ENCODE data around the gene SUPT16H.

SUPT16H gene

GRCh38 chr14:21385188-21385904, 1.5 kb upstream of the SUPT16H start:
- H3K27ac ChIP-seq (ENCODE audit: low read depth, low read length), result peak overlapping the region; percentile 89
- no peak for TF ChIP-seq CTCF (IDR thresholded peaks at IDR 0.05; ENCODE audit: insufficient read depth, low read length, poor library complexity, severe bottlenecking)
- TF ChIP-seq EZH2phosphoT487 (conservative IDR thresholded peaks at IDR 0.05; ENCODE audit: low read length), result no peak
- H3K36me3 ChIP-seq (ENCODE audit: low read length), result peaks cover 21% of the 10 kb centered on the region; the same call in 1 of the 2 replicates
- H3K9me2 ChIP-seq (replicated peaks; ENCODE audit: insufficient read depth, low read length), result no peaks in the 10 kb centered on the region
- no peaks in the 10 kb centered on the region for H3K9me3 ChIP-seq (ENCODE audit: insufficient read depth, low read length)
- H2AFZ ChIP-seq (ENCODE audit: low read depth, low read length, severe bottlenecking), result no peak overlapping the region
- H3K79me2 ChIP-seq (ENCODE audit: insufficient read depth, low read length), result peaks cover 35% of the 10 kb centered on the region
- H3K4me2 ChIP-seq (ENCODE audit: low read depth, low read length, poor library complexity, severe bottlenecking), result peak overlapping the region; percentile 94
- peak overlapping the region; percentile 89 for H3K9ac ChIP-seq (ENCODE audit: low read length)
- H3F3A ChIP-seq (ENCODE audit: insufficient read depth), result peaks cover 37% of the 10 kb centered on the region
- no peaks in the 10 kb centered on the region for H3K27me3 ChIP-seq (ENCODE audit: low read length)
- H3K4me3 ChIP-seq (ENCODE audit: insufficient read depth, low read length, poor library complexity, severe bottlenecking), result peak overlapping the region; percentile 85
- peaks cover 3% of the 10 kb centered on the region for H4K20me1 ChIP-seq (ENCODE audit: low read depth, low read length)

GRCh38 chr14:21384494-21384851, 654 bp upstream of the SUPT16H start:
- Histone ChIP-seq H3K79me2 (ENCODE audit: insufficient read depth, low read length) (peaks cover 44% of the 10 kb centered on the region), H3K36me3 (ENCODE audit: low read length) (peaks cover 15% of the 10 kb centered on the region; the same call in 1 of the 2 replicates)

GRCh38 chr14:21382886-21383847, 652 bp downstream of the SUPT16H start:
- Histone ChIP-seq H2AFZ (ENCODE audit: low read depth, low read length, severe bottlenecking) (peak overlapping the region; percentile 87), H3K9me3 (ENCODE audit: insufficient read depth, low read length) (no peaks in the 10 kb centered on the region), H3K4me2 (ENCODE audit: low read depth, low read length, poor library complexity, severe bottlenecking) (peak overlapping the region; percentile 94), H3K9ac (ENCODE audit: low read length) (peak overlapping the region; percentile 89), H3K4me3 (ENCODE audit: insufficient read depth, low read length, poor library complexity, severe bottlenecking) (peak overlapping the region; percentile 85), H3F3A (ENCODE audit: insufficient read depth) (peaks cover 36% of the 10 kb centered on the region), H3K79me2 (ENCODE audit: insufficient read depth, low read length) (peaks cover 57% of the 10 kb centered on the region), H3K27me3 (ENCODE audit: low read length) (no peaks in the 10 kb centered on the region), H3K36me3 (ENCODE audit: low read length) (peaks cover 18% of the 10 kb centered on the region; the same call in 1 of the 2 replicates), H3K27ac (ENCODE audit: low read depth, low read length) (peak overlapping the region; percentile 89), H4K20me1 (ENCODE audit: low read depth, low read length) (peaks cover 10% of the 10 kb centered on the region), H3K9me2 (replicated peaks; ENCODE audit: insufficient read depth, low read length) (no peaks in the 10 kb centered on the region)
- TF ChIP-seq CTCF (IDR thresholded peaks at IDR 0.05; ENCODE audit: insufficient read depth, low read length, poor library complexity, severe bottlenecking) (no peak), EZH2phosphoT487 (conservative IDR thresholded peaks at IDR 0.05; ENCODE audit: low read length) (no peak)

More at GRCh38 chr14:21384494-21384851, 654 bp upstream of the SUPT16H start:
- no peaks in the 10 kb centered on the region for H3K9me3 ChIP-seq (ENCODE audit: insufficient read depth, low read length)
- H3K27me3 ChIP-seq (ENCODE audit: low read length), result no peaks in the 10 kb centered on the region
- peak overlapping the region; percentile 94 for H3K4me2 ChIP-seq (ENCODE audit: low read depth, low read length, poor library complexity, severe bottlenecking)
- H3K9me2 ChIP-seq (replicated peaks; ENCODE audit: insufficient read depth, low read length), result no peaks in the 10 kb centered on the region
- H3K4me3 ChIP-seq (ENCODE audit: insufficient read depth, low read length, poor library complexity, severe bottlenecking), result peak overlapping the region; percentile 85
- peaks cover 34% of the 10 kb centered on the region for H3F3A ChIP-seq (ENCODE audit: insufficient read depth)
- peak overlapping the region; percentile 89 for H3K27ac ChIP-seq (ENCODE audit: low read depth, low read length)
- no peak for TF ChIP-seq EZH2phosphoT487 (conservative IDR thresholded peaks at IDR 0.05; ENCODE audit: low read length)
- no peak for TF ChIP-seq CTCF (IDR thresholded peaks at IDR 0.05; ENCODE audit: insufficient read depth, low read length, poor library complexity, severe bottlenecking)
- peaks cover 3% of the 10 kb centered on the region for H4K20me1 ChIP-seq (ENCODE audit: low read depth, low read length)
- peak overlapping the region; percentile 87 for H2AFZ ChIP-seq (ENCODE audit: low read depth, low read length, severe bottlenecking)
- H3K9ac ChIP-seq (ENCODE audit: low read length), result peak overlapping the region; percentile 89
